Measurements from ENCODE around the gene SETX.

The SETX gene

GRCh38 chr9:132354637-132355355, at the start of gene SETX (continued):
- TF ChIP-seq HIC1 (tag by site-specific recombination; IDR thresholded peaks at IDR 0.05) (peak; percentile 73; the same call in 1 of the 2 replicates), ZNF148 (tag by site-specific recombination; IDR thresholded peaks at IDR 0.05; ENCODE audit: borderline replicate concordance) (no peak), MZF1 (tag by site-specific recombination; IDR thresholded peaks at IDR 0.05; ENCODE audit: borderline replicate concordance) (no peak), ZNF692 (tag by site-specific recombination; IDR thresholded peaks at IDR 0.05) (peak; percentile 89), KLF8 (tag by site-specific recombination; IDR thresholded peaks at IDR 0.05) (peak; percentile 74), KLF7 (tag by site-specific recombination; IDR thresholded peaks at IDR 0.05; ENCODE audit: borderline replicate concordance) (0 out of 2 replicates have a peak, but pooled peaks have one; percentile 50), ZBTB44 (tag by site-specific recombination; IDR thresholded peaks at IDR 0.05) (no peak; the same call in 1 of the 2 replicates), ZBTB17 (tag by site-specific recombination; IDR thresholded peaks at IDR 0.05) (no peak), ZNF391 (tag by site-specific recombination; IDR thresholded peaks at IDR 0.05; ENCODE audit: borderline replicate concordance, low read depth) (peak; percentile 72), ZNF645 (tag by site-specific recombination; IDR thresholded peaks at IDR 0.05) (no peak), ZNF324 (tag by site-specific recombination; IDR thresholded peaks at IDR 0.05) (0 out of 2 replicates have a peak, but pooled peaks have one; percentile 33), YY1 (tag by site-specific recombination; IDR thresholded peaks at IDR 0.05) (peak; percentile 72), GLIS1 (tag by site-specific recombination; IDR thresholded peaks at IDR 0.05) (peak; percentile 24; the same call in 1 of the 2 replicates), ZBTB21 (tag by site-specific recombination; IDR thresholded peaks at IDR 0.05) (no peak), ZNF155 (tag by site-specific recombination; IDR thresholded peaks at IDR 0.05) (no peak), WT1 (tag by site-specific recombination; IDR thresholded peaks at IDR 0.05) (no peak), ZNF398 (tag by site-specific recombination; IDR thresholded peaks at IDR 0.05) (peak; percentile 89), ELK4 (IDR thresholded peaks at IDR 0.05; ENCODE audit: borderline replicate concordance, low read depth, low read length) (no peak), ZBTB7A (tag by site-specific recombination; IDR thresholded peaks at IDR 0.05; ENCODE audit: low read depth) (0 out of 2 replicates have a peak, but pooled peaks have one; percentile 55), KLF17 (tag by site-specific recombination; IDR thresholded peaks at IDR 0.05) (0 out of 2 replicates have a peak, but pooled peaks have one; percentile 20), ZNF776 (tag by site-specific recombination; IDR thresholded peaks at IDR 0.05; ENCODE audit: borderline replicate concordance) (no peak), YY2 (tag by site-specific recombination; IDR thresholded peaks at IDR 0.05) (peak; percentile 65), ZNF704 (tag by site-specific recombination; IDR thresholded peaks at IDR 0.05) (no peak), ZNF701 (tag by site-specific recombination; IDR thresholded peaks at IDR 0.05) (no peak)

All from HEK293 (cell line).